CD4-positive, alpha-beta T cell treated with Interleukin-21 for 1 hour (primary cell): ENCODE data around the gene INO80B.
"Not testable (repeated sequence)": the region's sequence is repeated elsewhere in the genome, so short reads cannot be mapped to it uniquely, and the experiment has no call there.

Experiments
- DNase-seq: peaks from one replicate; pipeline ENCODE4 v3.0.0-alpha.2; 2020

Gene INO80B

GRCh38 chr2:74426181-74426758 lies 28.6 kb upstream of the INO80B start:
- no peak for DNase-seq

DNA sequence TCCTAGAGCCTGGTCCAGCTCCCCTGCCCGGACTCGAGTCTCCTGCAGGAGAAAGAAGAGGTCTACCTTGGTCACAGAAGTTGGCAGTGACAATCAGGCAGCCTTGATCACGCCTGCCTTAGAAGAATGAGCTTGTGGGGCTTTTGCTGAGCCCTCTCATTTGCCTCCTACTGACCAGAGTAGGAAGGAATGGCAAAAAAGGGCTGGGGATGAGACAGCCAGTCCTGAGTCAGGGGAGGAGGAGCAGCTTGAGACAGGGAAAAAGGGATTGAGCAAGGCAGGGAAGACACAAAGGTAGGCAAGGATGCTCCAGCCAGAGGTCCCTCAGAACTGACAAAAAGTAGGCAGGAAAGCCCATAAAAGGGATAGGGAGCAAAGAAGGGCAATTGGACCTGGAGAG lies 27.3 kb upstream of the INO80B start:
- DNase-seq = no peak

DNA sequence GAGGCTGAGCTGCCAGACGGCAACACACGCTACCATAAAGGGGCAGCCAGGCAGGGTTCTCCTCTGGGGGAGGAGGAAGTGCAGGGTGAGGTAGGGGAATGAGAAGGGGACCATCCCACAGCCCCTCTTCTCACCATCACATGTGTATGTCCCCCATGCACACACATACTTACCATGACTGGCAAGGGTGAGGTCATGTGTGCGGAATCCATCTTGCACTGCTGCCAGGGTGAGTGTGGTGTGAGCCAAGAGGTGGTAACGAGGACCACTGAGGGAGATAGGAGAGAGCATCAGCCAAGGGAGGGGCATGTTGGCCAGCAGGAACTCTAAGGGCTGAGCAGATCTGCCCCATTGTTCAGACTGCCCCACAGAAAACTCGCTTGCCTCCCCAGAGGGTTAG lies 26.2 kb upstream of the INO80B start:
- no peak for DNase-seq

GRCh38 chr2:74429487-74430451 lies 25.1 kb upstream of the INO80B start:
- no peak for DNase-seq

DNA sequence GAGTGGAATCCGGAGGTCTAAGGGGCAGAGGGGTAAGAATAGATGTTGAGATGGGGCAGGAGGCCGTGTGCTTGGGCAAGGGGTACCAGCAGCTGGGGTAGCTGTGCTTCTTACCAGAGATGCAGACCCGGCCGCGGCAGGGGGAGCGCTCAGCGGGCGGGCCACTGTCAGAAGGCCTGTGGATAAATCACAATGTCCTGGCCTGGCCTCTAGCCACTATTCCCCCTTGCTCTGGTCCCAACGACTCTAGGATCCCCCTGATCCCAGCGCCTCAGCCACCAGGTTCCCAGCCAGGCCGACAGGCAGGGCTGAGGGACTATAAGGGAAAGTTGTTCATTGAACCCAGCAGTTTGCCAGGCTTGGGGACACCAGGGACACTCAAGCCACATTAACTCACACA lies 24.4 kb upstream of the INO80B start:
- DNase-seq = no peak

GRCh38 chr2:74436111-74436805 lies 18.6 kb upstream of the INO80B start:
- no peak for DNase-seq

DNA sequence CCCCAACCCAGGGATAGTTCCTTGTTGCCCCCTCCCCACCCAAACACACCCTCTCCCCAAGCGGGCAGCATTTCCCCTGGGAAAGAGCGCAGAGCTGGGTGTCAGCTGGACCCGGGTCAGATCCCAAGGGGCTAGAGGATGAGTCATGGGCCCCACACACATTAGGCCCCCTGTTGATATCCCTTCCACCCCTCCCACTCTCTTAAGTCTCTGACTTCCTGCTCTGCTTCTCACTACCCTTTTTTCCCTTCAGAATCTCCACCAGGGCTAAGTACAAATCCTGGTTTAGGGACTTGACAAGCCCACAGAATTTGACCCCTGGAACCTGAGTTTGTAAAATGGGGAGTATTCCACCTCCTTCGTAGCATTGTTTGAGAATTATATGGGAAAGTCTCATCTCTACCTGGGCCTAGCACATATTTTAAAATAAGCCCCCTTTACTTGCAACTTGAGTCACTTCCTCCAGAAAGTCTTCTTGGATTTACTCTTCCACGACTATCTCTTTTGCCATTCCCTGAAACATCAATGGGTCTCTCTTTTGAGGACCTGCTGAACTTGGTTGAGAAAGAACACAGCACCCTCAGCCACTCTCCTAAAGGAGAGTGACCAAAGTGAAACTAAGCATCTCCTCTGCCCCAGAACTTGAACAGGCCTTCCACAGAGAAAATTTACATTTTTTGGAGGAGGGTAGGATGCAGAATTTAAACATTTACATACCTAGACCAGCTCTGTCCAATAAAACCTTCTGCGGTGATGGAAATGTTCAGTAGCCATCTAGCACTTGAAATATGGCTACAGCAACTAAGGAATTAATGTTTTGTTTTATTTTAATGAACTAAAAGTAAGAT lies 17.8 kb upstream of the INO80B start:
- DNase-seq = no peak

- no peak for DNase-seq
Observed at GRCh38 chr2:74438248-74438647, 16.6 kb upstream of the INO80B start.

DNA sequence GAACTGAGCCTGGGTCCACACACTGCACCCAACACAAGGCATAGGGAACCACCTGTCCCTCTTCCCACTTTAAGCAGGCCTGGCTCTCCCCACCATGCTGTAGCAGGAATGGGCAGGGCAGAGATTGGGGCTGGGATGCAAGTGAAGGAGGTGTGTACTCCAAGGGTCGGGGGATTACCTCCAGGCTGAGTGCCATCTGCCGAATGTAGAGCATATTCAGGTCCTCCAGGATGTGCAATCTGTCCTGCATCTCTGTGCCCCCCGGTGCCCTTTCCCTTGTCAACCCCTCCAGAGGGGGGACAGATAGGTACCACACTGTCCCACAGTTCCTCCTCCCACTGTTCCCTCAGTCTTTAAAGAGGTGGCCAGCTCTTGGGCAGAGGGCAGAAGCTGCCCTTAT lies 15.5 kb upstream of the INO80B start:
- no peak for DNase-seq

DNA sequence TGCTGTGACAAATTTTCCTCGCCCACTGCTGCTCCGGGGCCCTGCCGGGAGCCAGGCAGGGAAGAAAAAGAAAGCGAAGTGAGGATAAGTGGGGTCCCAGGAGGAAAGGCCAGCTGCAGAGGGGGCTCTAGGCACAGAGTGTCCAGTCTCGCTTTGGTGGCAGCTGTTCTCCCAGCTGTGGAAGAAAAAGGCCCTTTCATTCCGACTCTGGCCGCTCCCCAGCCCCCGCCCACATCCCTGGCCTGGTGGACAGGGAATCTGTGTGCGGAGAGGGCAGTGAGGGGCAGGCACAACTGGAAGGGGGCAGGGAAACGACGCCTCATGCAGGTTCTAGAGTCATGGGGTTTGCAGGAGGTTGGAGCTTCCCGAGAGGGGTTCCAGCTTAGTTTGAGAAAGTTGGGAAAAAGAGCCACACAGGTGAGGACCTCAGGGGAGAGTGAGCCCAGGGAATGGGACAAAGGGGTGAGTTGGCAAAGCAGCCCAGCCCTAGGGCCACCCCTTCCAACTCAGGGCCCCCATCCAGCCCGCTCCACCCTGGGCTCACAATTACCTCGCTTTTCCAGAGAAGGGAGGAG lies 15.0 kb upstream of the INO80B start:
- no peak for DNase-seq

DNA sequence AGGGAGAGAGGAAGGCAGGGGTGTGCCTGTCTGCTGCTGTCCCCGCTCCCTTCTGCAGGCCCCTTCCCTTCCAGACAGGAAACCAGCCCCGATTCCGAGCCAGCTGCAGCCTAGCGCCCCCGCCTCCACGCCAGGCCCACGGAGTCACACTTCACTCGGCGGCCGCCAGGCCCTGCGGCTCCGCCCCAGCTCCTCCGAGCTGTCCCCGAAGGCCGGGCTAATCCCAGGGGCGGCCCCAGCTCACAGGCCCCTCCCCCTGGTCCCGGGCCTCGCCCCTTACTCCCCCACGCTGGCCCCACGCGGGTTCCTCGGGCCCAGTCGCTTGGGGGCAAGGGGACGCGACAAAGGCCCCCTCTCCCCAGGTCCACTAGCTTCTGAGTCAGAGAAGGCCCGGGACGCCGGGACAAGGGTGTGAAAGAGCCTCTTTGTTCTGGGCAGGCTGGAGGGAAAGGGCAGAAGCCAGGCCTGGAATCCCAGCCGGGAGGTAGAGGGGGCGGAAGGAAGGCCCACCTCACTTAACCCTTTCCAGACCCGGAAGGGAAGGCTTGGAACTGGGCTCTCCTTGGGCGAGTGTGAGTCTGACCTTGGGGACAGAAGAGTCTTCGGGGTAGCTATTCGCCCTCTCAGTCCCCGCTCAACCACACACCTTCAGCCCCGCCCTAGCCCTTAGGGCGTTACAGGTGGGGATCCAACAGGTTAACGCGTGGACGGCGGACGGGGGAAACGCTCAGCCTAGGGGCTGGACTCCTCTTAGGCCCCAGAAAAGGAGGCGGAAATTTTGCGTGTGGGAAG lies 14.3 kb upstream of the INO80B start:
- DNase-seq = peak; percentile 47

DNA sequence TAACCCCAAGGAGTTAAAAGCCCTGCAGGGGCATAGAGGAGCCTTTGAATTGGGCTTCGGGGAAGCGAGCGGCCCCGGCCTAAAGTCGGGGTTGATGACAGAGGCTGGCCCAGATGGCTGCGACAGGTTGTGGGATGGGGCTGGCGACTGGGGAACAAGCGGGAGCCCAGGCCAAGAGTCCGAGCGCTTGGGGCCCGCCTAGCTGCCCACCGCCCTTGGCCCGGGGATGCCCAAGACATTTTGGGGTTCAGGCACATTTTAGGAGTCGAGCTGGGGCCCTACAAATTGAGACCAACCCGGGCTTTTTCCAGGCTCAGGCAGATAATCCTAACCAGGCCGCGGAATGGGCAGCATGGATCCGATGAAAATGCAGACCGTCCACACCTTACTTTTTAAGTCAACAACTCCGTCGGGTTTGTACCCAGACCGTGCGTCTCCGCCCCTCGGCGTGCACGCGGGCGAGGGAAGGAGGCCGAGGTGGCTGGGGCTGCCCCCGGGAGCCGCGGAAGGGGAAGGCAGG lies 13.7 kb upstream of the INO80B start:
- DNase-seq = no peak

GRCh38 chr2:74441690-74442482 lies 13.0 kb upstream of the INO80B start, which contains the start of gene RTKN:
TSS of gene RTKN (minus strand) at chr2:74441937. CDS start at chr2:74441816, 121 bp downstream.
- peak; percentile 44 for DNase-seq

DNA sequence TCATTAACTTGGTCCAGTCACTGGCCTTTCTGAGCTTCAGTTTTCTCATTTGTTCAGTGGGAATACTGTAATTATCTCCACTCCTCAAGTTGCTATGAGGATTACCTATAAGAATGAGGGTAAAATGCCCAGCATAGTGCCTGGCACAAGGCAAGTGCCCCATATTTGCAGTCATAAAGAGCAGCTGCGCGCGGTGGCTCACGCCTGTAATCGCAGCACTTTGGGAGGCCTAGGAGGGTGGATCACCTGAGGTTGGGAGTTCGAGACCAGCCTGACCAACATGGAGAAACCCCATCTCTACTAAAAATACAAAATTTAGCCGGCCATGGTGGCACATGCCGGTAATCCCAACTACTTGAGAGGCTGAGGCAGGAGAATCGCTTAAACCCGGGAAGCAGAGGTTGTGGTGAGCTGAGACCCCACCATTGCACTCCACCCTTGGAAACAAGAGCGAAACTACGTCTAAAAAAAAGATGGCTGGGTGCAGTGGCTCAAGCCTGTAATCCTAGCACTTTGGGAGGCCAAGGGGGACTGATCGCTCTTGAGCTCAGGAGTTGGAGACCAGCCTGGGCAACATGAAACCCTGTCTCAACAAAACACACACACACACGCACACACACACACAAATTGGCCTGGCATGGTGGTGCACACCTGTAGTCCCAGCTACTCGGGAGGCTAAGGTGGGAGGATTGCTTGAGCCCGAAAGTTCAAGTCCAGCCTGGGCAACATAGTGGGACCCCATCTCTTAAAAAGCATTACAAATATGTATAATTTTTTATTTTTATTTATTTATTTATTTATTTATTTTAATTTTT lies 12.2 kb upstream of the INO80B start:
- not testable (repeated sequence) for DNase-seq

- no peak for DNase-seq
Observed at GRCh38 chr2:74444498-74445318, 10.2 kb upstream of the INO80B start.

GRCh38 chr2:74447230-74447999 lies 7.5 kb upstream of the INO80B start:
- no peak for DNase-seq

GRCh38 chr2:74448771-74449170 lies 6.1 kb upstream of the INO80B start:
- DNase-seq = no peak
